DMS153 treated with DMSO at 0.1 percent for 48 hours (cell line): ENCODE measurements around the gene EXOC1L.

Source experiments
- DNase-seq: peaks from one replicate; lab custom pipeline; 2025; ENCODE audit not compliant: unreplicated experiment; lab: John Stamatoyannopoulos, UW

Gene EXOC1L, protein sequence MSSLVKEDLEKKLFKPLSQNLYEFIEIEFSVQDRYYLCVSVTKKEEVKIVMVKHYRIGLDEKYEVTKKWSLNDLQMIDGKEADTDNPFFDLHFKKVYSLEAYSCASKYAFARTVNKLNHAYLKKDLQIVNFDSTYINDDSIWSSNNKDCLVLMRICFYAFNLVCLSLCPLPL

DNA sequence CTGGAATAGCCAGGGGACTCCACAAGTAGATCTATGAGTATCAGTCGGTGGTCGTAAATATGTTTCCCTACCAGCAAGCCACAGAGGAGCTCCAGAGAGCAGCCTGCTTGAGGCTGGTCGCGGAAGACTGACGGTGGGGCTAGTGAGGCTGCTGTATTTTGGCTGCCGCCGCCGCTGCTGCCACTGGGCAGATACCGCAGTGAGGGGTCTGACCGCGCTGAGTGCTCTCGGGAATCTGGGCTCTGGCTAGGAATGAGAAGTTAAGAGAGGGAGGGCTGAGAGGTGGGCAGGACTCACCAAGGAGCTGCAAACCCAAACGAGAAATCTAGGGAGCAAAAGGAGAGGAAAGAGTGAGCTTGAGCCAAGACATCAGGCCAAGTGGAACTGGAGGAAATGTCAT is at the start of gene EXOC1L:
Gene EXOC1L (plus strand): TSS at position 157 of the 400 bp plus-strand sequence. CDS start 237 bp downstream, at position 394.
- DNase-seq, result no peak

GRCh38 chr4:55770662-55771061 is 48.9 kb upstream of the EXOC1L start:
- DNase-seq, result no peak

GRCh38 chr4:55781341-55781740 is 38.2 kb upstream of the EXOC1L start:
- DNase-seq, result no peak

- DNase-seq, result no peak
Observed at GRCh38 chr4:55781812-55782211, 37.8 kb upstream of the EXOC1L start.

DNA sequence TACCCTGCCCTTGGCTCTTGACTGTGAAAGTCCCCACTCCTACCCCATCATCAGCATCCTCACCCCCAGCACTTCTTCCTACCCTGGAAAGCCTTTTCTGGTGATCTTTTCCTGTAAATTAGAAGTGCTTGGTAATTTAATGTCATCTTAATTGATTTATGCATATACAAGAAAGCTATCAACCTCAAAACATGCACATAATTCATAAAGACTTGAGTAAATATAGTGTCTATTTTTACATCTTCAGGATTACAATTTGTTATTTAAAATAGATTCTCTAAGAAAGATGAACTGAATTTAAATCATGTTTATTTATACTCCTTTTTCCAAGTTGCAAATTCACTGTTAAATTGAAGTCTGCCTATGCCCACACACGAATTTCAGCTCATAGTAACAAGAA is 36.0 kb upstream of the EXOC1L start:
- DNase-seq, result no peak

DNA sequence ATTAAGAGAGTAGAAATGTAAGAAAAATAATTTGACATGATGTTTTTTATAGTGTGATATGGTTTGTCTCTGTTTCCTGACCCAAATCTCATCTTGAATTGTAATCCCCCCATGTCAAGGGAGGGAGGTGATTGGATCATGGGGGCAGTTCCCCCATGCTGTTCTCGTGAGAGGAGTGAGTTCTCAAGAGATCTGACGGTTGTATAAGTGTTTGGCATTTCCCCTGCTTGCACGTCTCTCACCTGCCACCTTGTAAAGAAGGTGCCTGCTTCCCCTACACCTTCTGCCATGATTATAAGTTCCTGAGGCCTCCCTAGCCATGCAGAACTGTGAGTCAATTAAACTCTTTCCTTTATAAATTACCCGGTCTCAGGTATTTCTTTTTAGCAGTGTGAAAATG is 34.8 kb upstream of the EXOC1L start:
- no peak for DNase-seq

DNA sequence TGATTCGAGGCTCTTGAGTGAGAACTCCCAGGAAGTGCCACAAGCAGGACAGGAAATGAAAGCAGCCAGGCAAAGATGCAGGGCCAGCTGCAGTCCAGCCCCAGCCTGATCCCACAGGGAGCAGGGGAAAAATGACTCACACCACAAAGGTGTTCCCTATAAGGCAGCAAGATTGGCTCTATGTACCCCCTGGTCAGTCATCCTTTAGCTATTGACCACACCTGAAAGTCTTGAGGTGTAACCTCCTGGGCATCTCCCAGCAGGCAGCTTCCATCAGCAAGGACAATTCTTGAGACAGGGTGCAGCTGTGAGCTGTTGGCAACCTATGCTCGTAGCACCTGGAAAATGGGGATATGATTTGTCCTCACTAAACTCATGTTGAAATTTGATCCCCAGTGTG is 27.9 kb upstream of the EXOC1L start:
- no peak for DNase-seq

- no peak for DNase-seq
Observed at GRCh38 chr4:55793479-55793878, 26.1 kb upstream of the EXOC1L start.

GRCh38 chr4:55794053-55794452 is 25.5 kb upstream of the EXOC1L start:
- DNase-seq, result no peak

DNA sequence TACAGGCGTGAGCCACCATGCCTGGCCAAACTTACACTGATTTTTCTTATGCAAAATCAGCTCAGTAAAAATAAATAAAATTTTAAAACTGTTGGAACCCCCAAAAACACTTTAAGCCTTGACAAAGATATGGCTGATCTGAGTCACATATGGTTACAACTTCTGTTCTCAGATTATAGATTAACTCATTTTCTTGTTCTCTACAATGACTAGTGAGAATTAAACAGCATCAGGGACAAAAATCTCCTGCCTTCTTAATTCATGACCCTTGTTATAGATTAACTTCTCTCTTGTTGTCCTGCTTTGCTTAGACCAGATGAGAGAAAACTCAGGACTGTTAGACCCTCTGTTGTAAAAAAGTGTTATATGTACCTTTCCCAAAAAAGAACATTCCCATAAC is 24.2 kb upstream of the EXOC1L start:
- DNase-seq, result no peak

GRCh38 chr4:55801498-55801897 is 18.1 kb upstream of the EXOC1L start:
- no peak for DNase-seq

GRCh38 chr4:55807556-55807955 is 12.0 kb upstream of the EXOC1L start:
- no peak for DNase-seq

DNA sequence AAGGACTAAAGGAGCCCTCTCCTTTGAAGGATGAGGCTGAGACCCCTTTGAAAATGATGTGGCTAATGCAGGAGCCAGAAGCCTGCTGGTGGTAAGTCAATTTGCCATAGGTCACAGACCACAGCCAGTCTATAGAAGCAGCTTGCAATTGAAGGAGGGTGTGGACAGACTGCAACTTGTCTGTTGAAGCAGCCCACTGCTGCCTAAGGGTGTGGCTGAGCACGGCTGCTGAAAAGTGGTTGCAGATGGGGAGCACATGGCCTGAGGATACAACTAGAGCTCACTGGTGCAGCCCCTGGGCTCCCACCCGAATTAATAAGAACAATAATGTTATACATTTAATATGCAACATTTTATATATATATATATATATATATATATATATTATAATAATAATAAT is 11.4 kb upstream of the EXOC1L start:
- no peak for DNase-seq

- no peak for DNase-seq
Observed at GRCh38 chr4:55808632-55809031, 11.0 kb upstream of the EXOC1L start.

DNA sequence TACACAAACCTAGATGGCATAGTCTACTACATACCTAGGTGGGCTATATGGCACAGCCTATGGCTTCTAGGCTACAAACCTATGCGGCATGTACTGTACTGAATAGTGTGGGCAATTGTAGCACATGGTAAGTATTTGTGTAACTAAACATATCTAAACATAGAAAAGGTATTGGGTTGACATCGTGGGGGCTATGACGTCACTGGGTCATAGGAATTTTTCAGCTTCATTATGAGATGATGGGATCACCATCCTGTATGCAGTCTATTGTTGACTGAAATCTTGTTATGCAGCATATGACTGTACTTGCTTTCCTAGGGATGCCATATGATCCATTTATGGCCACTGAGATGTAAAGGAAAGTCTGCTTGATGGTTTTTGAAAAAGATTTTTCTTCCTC is 1.9 kb upstream of the EXOC1L start:
- no peak for DNase-seq

DNA sequence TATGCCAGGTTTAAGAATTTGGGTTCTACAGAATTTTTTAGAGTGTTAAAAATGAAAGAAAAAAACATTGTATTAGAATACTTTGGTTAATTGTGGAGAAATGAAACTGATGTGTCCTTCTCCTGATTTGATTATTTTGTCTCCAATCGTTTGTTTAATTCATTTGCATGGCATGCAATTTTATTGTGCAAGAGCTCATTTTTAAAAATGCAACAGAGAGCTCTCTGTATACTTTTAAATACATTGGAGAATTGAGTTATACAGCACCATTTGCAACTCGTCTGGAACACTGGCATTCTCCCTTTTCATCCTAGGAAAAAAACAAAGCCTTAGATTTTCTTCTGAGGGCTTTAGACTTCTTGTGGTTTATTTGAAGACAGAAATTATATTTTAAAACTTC is 689 bp downstream of the EXOC1L start:
- DNase-seq, result no peak

DNA sequence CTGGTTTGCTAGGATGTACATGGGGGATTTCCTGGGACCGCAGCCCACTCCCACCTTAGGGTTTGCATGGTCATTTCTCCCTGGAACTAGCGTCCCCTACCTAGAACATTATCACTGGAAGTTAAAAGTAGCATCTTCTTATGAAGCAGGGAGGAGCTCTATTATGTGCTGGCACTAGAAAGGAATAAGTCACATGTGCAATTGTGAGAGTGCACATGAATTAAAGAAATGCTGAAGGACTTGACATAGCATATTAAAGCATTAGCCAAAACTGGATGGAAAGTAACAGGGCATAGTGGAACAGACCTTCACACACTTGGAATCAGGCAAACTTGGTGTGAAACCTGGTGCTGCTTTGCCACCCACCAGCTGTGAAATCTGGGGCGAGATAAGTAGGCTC is 2.7 kb downstream of the EXOC1L start:
- DNase-seq, result no peak

DNA sequence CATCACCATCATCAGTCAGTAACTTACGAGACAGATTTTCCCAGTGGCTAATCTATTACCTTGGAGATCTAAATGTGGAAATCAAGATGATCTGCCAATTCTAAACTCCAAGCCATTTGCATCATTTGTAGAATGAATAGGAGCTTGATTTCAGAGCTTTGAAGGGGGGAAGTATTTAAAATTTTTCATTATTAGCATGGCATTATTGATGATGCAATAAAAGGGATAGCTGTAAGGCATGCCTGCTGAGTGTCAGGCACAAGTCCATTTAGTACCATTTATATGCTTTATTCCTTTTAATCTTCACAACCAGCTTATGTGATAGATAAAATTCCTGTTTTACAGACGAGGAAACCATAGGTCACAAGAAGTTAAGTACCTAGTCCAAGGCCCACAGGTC is 5.3 kb downstream of the EXOC1L start:
- no peak for DNase-seq

DNA sequence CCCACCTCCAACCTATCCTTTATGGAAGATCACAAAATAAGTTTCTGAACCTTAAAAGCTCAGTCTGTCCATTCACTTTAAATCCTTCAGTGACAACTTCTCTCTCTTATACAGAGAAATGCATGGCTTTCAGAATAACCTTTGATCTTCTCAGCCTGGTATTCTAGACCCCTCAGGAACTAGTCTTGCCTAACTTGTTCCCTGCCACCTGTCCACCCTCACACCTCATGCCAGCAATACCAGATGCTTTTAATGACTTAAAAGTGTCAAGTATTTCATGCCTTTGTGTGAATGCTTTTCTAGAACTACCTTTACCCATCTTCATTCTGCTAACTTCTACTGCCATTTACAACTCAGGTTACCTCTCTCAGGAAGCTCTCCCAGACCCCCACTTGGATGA is 7.4 kb downstream of the EXOC1L start:
- DNase-seq, result no peak

GRCh38 chr4:55827582-55827981 is 8.0 kb downstream of the EXOC1L start:
- DNase-seq, result no peak

GRCh38 chr4:55830048-55830447 is 10.5 kb downstream of the EXOC1L start:
- DNase-seq, result no peak

- DNase-seq, result no peak
Observed at GRCh38 chr4:55830716-55831115, 11.1 kb downstream of the EXOC1L start.

DNA sequence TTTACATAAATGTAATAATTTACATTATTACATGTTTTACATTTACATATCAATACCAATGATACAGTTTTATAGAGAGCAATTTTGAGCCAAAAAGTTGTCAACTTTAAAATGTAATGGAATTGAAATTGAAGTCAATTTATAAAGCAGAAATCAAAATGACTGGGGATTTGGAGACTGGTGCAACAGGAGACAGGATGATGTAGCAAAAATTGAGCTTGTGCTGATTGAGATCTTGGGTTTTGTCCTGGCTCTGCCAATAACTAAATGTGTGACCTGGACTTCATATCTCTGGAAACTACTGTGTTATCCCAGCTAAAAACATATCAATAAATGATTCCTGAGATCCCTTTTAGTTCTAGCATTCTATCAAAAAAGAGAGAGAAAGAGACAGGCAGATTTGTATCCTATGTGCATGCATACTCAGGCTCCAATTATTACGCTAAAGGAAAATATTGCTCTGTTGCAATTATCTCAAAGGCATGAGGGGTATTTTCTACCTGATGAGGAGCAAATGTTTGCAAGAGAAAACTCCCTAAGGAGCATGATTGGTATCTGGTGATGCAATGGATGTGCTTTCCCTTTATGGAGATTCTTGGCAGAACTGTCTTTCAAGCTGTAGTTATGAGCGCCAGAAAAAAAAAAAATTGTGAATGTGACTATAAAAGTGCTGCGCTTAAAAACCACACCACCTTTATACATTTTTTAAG is 14.7 kb downstream of the EXOC1L start:
- DNase-seq, result no peak
